ENCODE measurements around the gene WNK4. TPM values are rescaled to one million over a fixed set of nuclear protein-coding genes. Genes with fewer than 3 reads are reported as not detected.

Gene WNK4
- total RNA-seq, 4 donors from 2014 or later, result under 0.01 to 1.7 (median 0.34) TPM; not detected in 1

DNA sequence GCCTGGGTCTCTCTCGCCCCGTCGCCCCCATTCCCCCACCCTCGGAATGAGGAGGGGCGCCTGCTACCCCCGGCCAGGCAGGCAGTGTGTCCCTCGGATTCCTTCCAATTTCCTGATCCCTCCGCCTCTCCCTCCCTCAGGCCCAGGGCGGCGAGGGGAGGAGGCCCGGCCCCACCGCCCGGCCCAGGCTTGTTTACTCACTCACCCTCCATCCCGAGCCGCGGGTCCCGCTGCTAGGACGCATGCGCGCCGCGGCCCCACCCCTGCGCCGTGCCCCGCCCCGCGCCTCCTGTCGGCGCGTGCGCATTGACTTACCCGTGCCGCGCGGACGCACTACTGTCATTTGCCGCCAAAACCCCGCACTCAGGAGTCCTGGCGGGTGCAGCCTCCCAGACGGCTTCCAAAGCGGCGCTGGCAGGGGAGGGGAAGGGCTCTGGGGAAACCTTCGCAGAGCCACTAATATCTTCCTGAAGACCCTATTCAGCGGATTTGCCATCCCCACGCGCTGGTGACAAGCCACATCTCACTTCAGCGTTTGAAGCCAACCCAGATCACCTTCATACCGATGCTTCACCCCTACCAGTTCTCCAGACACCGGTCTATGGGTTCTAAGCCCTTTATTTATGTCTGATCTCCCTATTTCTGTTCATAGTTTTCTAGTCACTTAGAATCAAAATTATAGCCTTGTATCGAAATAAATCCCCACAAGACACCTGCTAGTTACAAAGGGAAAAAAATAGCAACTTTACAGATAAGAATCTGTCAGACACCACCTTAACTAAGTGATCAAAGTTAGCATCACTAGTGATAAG lies 35.4 kb upstream of the WNK4 start, which contains the start of gene EZH1:
EZH1 (minus strand) TSS at position 235 of the 812 bp plus-strand sequence. CDS start 16,099 bp downstream, outside the sequence.
- H3K27ac ChIP-seq, result peak within 1 kb of the TSS; percentile 96
- H3K4me1 ChIP-seq, result peaks cover 0 to 4% of the 10 kb centered on the region in 2 donors
- TF ChIP-seq, protein P1, sequence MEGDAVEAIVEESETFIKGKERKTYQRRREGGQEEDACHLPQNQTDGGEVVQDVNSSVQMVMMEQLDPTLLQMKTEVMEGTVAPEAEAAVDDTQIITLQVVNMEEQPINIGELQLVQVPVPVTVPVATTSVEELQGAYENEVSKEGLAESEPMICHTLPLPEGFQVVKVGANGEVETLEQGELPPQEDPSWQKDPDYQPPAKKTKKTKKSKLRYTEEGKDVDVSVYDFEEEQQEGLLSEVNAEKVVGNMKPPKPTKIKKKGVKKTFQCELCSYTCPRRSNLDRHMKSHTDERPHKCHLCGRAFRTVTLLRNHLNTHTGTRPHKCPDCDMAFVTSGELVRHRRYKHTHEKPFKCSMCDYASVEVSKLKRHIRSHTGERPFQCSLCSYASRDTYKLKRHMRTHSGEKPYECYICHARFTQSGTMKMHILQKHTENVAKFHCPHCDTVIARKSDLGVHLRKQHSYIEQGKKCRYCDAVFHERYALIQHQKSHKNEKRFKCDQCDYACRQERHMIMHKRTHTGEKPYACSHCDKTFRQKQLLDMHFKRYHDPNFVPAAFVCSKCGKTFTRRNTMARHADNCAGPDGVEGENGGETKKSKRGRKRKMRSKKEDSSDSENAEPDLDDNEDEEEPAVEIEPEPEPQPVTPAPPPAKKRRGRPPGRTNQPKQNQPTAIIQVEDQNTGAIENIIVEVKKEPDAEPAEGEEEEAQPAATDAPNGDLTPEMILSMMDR (IDR thresholded peaks at IDR 0.05), result peak in 2 of 4 experiments; percentile 34 to 51
- TF ChIP-seq POLR2A (IDR thresholded peaks at IDR 0.05), result peak; percentile 84 to 91
- peak within 1 kb of the TSS; percentile 71 to 78 for H3K4me3 ChIP-seq
- no peaks in the 10 kb centered on the region for H3K27me3 ChIP-seq
- no peaks in the 10 kb centered on the region for H3K36me3 ChIP-seq
- no peaks in the 10 kb centered on the region for H3K9me3 ChIP-seq
- intact Hi-C loops (cut with DNase I; ENCODE audit: low total_unique reads), result no loop called here
- peak; percentile 88 to 93 for DNase-seq

- Histone ChIP-seq H3K27me3 (no peaks in the 10 kb centered on the region), H3K4me3 (no peak overlapping the region), H3K36me3 (no peaks in the 10 kb centered on the region), H3K9me3 (no peaks in the 10 kb centered on the region), H3K27ac (peak overlapping the region; percentile 24 to 45), H3K4me1 (peaks cover 0 to 4% of the 10 kb centered on the region in 2 donors)
- intact Hi-C loops (cut with DNase I; ENCODE audit: low total_unique reads), result no loop called here
- TF ChIP-seq POLR2A (IDR thresholded peaks at IDR 0.05), result no peak
- TF ChIP-seq, protein P1 (IDR thresholded peaks at IDR 0.05), result no peak
- peak in 1 of 2 donors; percentile 36 for DNase-seq
These were observed 32.1 kb upstream of the WNK4 start for GRCh38 chr17:42748202-42748907.

DNA sequence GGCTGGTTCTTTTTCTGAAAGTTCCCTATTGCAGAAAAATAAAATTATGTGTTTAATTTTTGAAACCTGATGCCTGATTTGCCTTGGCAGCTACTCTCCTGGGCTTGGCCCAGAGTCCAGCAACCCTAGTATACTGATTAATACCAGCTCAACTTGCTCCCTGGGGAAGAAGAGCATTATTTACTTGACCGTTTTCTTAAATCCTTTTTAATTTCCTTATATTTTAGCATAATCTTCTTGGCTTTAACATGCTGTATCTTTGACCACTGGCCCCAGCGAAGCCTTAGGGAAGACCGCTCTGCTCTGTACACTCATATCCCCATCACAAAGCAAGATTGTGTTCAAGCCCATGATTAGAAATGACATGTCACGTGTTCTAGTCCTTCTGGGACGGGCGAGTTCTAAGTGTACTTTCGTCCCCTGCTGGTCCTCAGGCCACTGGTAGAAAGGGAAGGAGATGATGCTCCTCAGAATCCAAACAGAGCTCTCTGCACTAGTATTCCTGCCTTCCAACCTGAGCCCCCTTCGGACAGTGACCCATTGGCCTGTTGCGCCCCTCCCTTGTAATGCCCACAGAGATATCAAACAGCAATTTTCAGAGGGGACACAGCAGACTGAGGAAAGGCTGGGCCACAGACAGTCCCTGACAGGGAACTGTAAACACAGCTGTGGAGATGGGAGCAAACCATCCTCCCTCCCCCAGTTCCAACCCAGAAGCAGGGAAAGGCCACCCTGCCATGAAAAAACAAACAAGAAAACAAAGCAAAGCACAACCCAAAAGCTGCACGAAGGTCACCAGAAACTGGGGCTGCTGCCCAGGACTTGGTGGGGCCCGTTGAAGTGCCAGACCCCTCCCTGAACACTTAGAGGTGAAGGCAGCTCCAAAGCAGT lies 31.3 kb upstream of the WNK4 start:
- no peaks in the 10 kb centered on the region for H3K4me1 ChIP-seq

DNA sequence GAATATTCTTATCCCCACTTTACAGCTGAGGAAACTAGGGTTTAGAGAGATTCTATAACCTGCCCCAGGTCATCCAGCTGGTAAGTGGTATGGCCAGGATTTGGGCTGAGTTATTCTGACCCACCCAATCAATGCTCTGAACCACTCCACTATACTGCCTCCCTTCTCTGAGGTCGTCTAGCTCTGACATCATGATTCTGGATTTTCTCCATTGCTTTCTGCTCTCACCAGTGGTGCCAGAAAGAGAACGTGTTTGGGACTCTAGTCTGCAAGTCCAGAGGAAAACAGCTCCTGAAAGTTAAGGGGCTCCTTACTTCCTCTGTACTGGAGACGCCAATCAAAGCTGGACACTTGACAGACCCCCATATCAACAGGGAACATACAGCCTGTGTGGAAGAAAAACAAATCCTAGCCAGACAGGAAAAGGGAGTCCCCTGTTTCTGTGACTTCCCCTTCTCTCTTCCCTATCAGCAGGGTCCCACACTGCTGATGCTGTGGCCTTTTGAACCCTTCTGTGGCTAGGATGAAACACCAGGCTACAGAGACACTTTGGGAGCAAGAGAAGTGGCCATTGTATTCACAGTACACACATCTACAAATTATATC lies 29.6 kb upstream of the WNK4 start:
- Histone ChIP-seq H3K4me1 (no peaks in the 10 kb centered on the region), H3K36me3 (no peaks in the 10 kb centered on the region), H3K27me3 (no peaks in the 10 kb centered on the region), H3K9me3 (no peaks in the 10 kb centered on the region), H3K27ac (no peak overlapping the region), H3K4me3 (no peak overlapping the region)
- TF ChIP-seq, protein P1 (IDR thresholded peaks at IDR 0.05), result no peak
- no peak for TF ChIP-seq POLR2A (IDR thresholded peaks at IDR 0.05)
- intact Hi-C loops (cut with DNase I; ENCODE audit: low total_unique reads), result no loop called here
- no peak for DNase-seq

More for the DNA sequence above, 31.3 kb upstream of the WNK4 start:
- intact Hi-C loops (cut with DNase I; ENCODE audit: low total_unique reads), result no loop called here
- Histone ChIP-seq H3K27me3 (no peaks in the 10 kb centered on the region), H3K27ac (peak overlapping the region; percentile 24 to 45), H3K4me3 (no peak overlapping the region), H3K9me3 (no peaks in the 10 kb centered on the region), H3K36me3 (no peaks in the 10 kb centered on the region)
- TF ChIP-seq POLR2A (IDR thresholded peaks at IDR 0.05), result no peak
- TF ChIP-seq, protein P1 (IDR thresholded peaks at IDR 0.05), result no peak
- no peak for DNase-seq

Measured in uterus (tissue), 4 donors.